Ovary (tissue), 3 donors: ENCODE data around the gene ECHDC3.

Experiments used
- CTCF ChIP-seq, 3 donors: fragments of 450-650 bp in 2 of 3; fragments of 200-600 bp in 1 of 3; IDR thresholded peaks; one replicate each; pipeline versions ENCODE4 v1.5.1 to v1.8.0; 2016 to 2022; ENCODE audit warnings: antibody characterized with exemption in 3 of 3, mild to moderate bottlenecking in 1 of 3
- EP300 ChIP-seq: sonication (generic); formaldehyde crosslinking; IDR thresholded peaks from one replicate; pipeline ENCODE4 v1.6.1; 2017; ENCODE audit warnings: antibody characterized with exemption
- POLR2A ChIP-seq: fragments of 450-650 bp; IDR thresholded peaks from one replicate; pipeline ENCODE4 v1.6.1; 2017; ENCODE audit warnings: antibody characterized with exemption, mild to moderate bottlenecking, moderate library complexity
- donor health status: DM: no; HTN: no; CAD: no.

- no peak for TF ChIP-seq EP300
- no peak for TF ChIP-seq CTCF (IDR thresholded peaks at IDR 0.05)
- TF ChIP-seq POLR2A: no peak
These were observed 54.3 kb downstream of the ECHDC3 start for GRCh38 chr10:11796474-11796873.
